HepG2 (cell line): ENCODE measurements around the gene SLC25A47. TPM values are rescaled to one million over a fixed set of nuclear protein-coding genes. Genes with fewer than 3 reads are reported as not detected.

Experiments used
- CTCF ChIP-seq: sonication (generic); formaldehyde crosslinking; IDR thresholded peaks from 2 replicates; pipeline ENCODE4 v1.5.0; 2020; ENCODE audit warnings: mild to moderate bottlenecking, missing genetic modification reagents, moderate library complexity
- DMTF1 ChIP-seq: sonication (generic); formaldehyde crosslinking; IDR thresholded peaks from 2 replicates; pipeline ENCODE4 v1.4.0; 2020; ENCODE audit warnings: mild to moderate bottlenecking, missing genetic modification reagents
- HNRNPLL ChIP-seq: fragments of 200-400 bp; formaldehyde crosslinking; IDR thresholded peaks from 2 replicates; pipeline ENCODE4 v1.6.1; 2017; ENCODE audit warnings: mild to moderate bottlenecking, low read depth, low read length; ENCODE audit not compliant: poor library complexity, severe bottlenecking
- MTERF4 ChIP-seq: sonication (generic); formaldehyde crosslinking; IDR thresholded peaks from 2 replicates; pipeline ENCODE4 v1.8.0; 2023; ENCODE audit warnings: mild to moderate bottlenecking, missing genetic modification reagents
- NFE2L1 ChIP-seq: sonication (generic); formaldehyde crosslinking; IDR thresholded peaks from 2 replicates; pipeline ENCODE4 v1.4.0; 2020; ENCODE audit warnings: missing genetic modification reagents, mild to moderate bottlenecking, borderline replicate concordance
- PHF8 ChIP-seq: sonication (generic); formaldehyde crosslinking; IDR thresholded peaks from 2 replicates; pipeline ENCODE4 v1.5.0; 2020; ENCODE audit warnings: missing genetic modification reagents
- SNAPC4 ChIP-seq: sonication (generic); formaldehyde crosslinking; IDR thresholded peaks from 2 replicates; pipeline ENCODE4 v1.4.0; 2020; ENCODE audit warnings: mild to moderate bottlenecking, missing genetic modification reagents
- SNAPC5 ChIP-seq: sonication (generic); formaldehyde crosslinking; IDR thresholded peaks from 2 replicates; pipeline ENCODE4 v1.8.1; 2023; ENCODE audit warnings: mild to moderate bottlenecking, missing genetic modification reagents, borderline replicate concordance
- ZFP36L2 ChIP-seq: sonication (generic); formaldehyde crosslinking; IDR thresholded peaks from 2 replicates; pipeline ENCODE4 v1.4.0; 2020; ENCODE audit warnings: missing genetic modification reagents
- ZMYM4 ChIP-seq: sonication (generic); formaldehyde crosslinking; IDR thresholded peaks from 2 replicates; pipeline ENCODE4 v1.8.1; 2023; ENCODE audit warnings: mild to moderate bottlenecking, missing genetic modification reagents
- ZNF501 ChIP-seq: sonication (generic); formaldehyde crosslinking; IDR thresholded peaks from 2 replicates; pipeline ENCODE4 v1.5.1; 2020; ENCODE audit warnings: mild to moderate bottlenecking, moderate library complexity, missing genetic modification reagents
- ZNF558 ChIP-seq: sonication (generic); formaldehyde crosslinking; IDR thresholded peaks from 2 replicates; pipeline ENCODE4 v1.9.0; 2022; ENCODE audit warnings: mild to moderate bottlenecking, missing genetic modification reagents, borderline replicate concordance
- ZNF562 ChIP-seq: sonication (generic); formaldehyde crosslinking; IDR thresholded peaks from 2 replicates; pipeline ENCODE4 v1.8.0; 2022; ENCODE audit warnings: missing genetic modification reagents, borderline replicate concordance
- ZXDC ChIP-seq: sonication (generic); formaldehyde crosslinking; IDR thresholded peaks from 2 replicates; pipeline ENCODE4 v1.5.0; 2020; ENCODE audit warnings: mild to moderate bottlenecking, missing genetic modification reagents
- polyA plus RNA-seq, 8 experiments: library from polyadenylated mRNA; depleted of rRNA in 3 of 8; stranded (reverse) in 7 of 8; unstranded in 1 of 8; fragments of >200 nt; fragmentation: Illumina TruSeq in 4 of 8; extraction: Trizol in 4 of 8; gene quantifications; 2 replicates each; pipeline versions ENCODE4 v1.2.1 to v1.2.3, GENCODE V29; 2011 to 2016; ENCODE audit warnings: low read depth in 4 of 8, missing spikeins in 1 of 8, mixed read lengths in 1 of 8; ENCODE audit not compliant: insufficient read depth in 1 of 8
- total RNA-seq, 5 experiments: library from RNA; depleted of rRNA; stranded (reverse); fragments of >200 nt; fragmentation: Illumina TruSeq; extraction: Trizol; gene quantifications; 2 replicates each; pipeline ENCODE4 v1.2.3, GENCODE V29; 2016; ENCODE audit warnings: low read depth in 1 of 5

The SLC25A47 gene
- total and polyA plus RNA-seq, 2 of the 13 experiments (the other 11 are each of a cell fraction or from before 2014, with no cell fraction given): 1.0 to 1.7 TPM

GRCh38 chr14:100306998-100307765 lies 16.0 kb upstream of the SLC25A47 start (continued):
- TF ChIP-seq ZXDC (CRISPR knock-in tag) (no peak), NFE2L1 (CRISPR knock-in tag) (no peak), SNAPC4 (CRISPR knock-in tag) (no peak; the same call in 1 of the 2 replicates), ZFP36L2 (CRISPR knock-in tag) (no peak), SNAPC5 (CRISPR knock-in tag) (no peak), MTERF4 (CRISPR knock-in tag) (no peak), ZNF501 (CRISPR knock-in tag) (0 out of 2 replicates have a peak, but pooled peaks have one; percentile 67), ZNF558 (CRISPR knock-in tag) (0 out of 2 replicates have a peak, but pooled peaks have one; percentile 33), DMTF1 (CRISPR knock-in tag) (no peak), ZMYM4 (CRISPR knock-in tag) (no peak), PHF8 (CRISPR knock-in tag) (peak; percentile 18; the same call in 1 of the 2 replicates), CTCF (CRISPR knock-in tag) (no peak; the same call in 1 of the 2 replicates), ZNF562 (CRISPR knock-in tag) (no peak), HNRNPLL (peak; percentile 90)
